Type B pancreatic cell (in vitro differentiated cells): ENCODE data around the gene CELA2A. TPM values are rescaled to one million over a fixed set of nuclear protein-coding genes. Genes with fewer than 3 reads are reported as not detected.
"Not testable (repeated sequence)": the region's sequence is repeated elsewhere in the genome, so short reads cannot be mapped to it uniquely, and the experiment has no call there.

ENCODE experiments used
- DNase-seq: peaks from one replicate; pipeline ENCODE4 v3.0.0; 2021; ENCODE audit warnings: mixed read lengths; ENCODE audit not compliant: unreplicated experiment; ENCODE audit errors: extremely low spot score
- H3K27ac Mint-ChIP-seq: 2 replicates; pipeline ENCODE4 v1.8.0; 2021; ENCODE audit warnings: mild to moderate bottlenecking, mixed read lengths
- H3K27me3 Mint-ChIP-seq: 2 replicates; pipeline ENCODE4 v1.8.0; 2021; ENCODE audit warnings: mixed read lengths
- H3K36me3 Mint-ChIP-seq: 2 replicates; pipeline ENCODE4 v1.8.0; 2021; ENCODE audit warnings: mixed read lengths
- H3K4me1 Mint-ChIP-seq: one replicate; pipeline ENCODE4 v1.8.0; 2021; ENCODE audit warnings: mixed read lengths; ENCODE audit not compliant: unreplicated experiment
- H3K4me3 Mint-ChIP-seq: 2 replicates; pipeline ENCODE4 v1.8.0; 2021; ENCODE audit warnings: mild to moderate bottlenecking, mixed read lengths
- H3K9me3 Mint-ChIP-seq: 2 replicates; pipeline ENCODE4 v1.8.0; 2021; ENCODE audit warnings: mixed read lengths
- CTCF ChIP-seq: fragments of 200-600 bp; sonication (generic); conservative IDR thresholded peaks from 2 replicates; pipeline ENCODE4 v1.5.0; 2021; ENCODE audit warnings: antibody characterized with exemption, mild to moderate bottlenecking
- total RNA-seq: library from RNA; stranded (reverse); gene quantifications from 2 replicates; pipeline ENCODE4 v1.2.1, GENCODE V29; 2021; ENCODE audit warnings: low replicate concordance

Gene CELA2A
- total RNA-seq, 1 donor from 2014 or later, result 3.5 TPM

GRCh38 chr1:15426492-15427279, 29.8 kb upstream of the CELA2A start:
- TF ChIP-seq CTCF, result no peak
- H3K9me3 Mint-ChIP-seq, result no peaks in the 10 kb centered on the region
- H3K27me3 Mint-ChIP-seq, result no peaks in the 10 kb centered on the region
- no peak for DNase-seq
- no peaks in the 10 kb centered on the region for H3K36me3 Mint-ChIP-seq
- no peak overlapping the region for H3K4me3 Mint-ChIP-seq
- peak overlapping the region; percentile 10 for H3K27ac Mint-ChIP-seq
- peaks cover 11% of the 10 kb centered on the region for H3K4me1 Mint-ChIP-seq

- no peak overlapping the region for H3K27ac Mint-ChIP-seq
- H3K9me3 Mint-ChIP-seq, result no peaks in the 10 kb centered on the region
- H3K36me3 Mint-ChIP-seq, result no peaks in the 10 kb centered on the region
- no peak overlapping the region for H3K4me3 Mint-ChIP-seq
- no peak for DNase-seq
- peaks cover 13% of the 10 kb centered on the region for H3K4me1 Mint-ChIP-seq
- TF ChIP-seq CTCF, result no peak
- H3K27me3 Mint-ChIP-seq, result no peaks in the 10 kb centered on the region
Observed at GRCh38 chr1:15427280-15427666, 29.3 kb upstream of the CELA2A start.

GRCh38 chr1:15428252-15428651, 28.3 kb upstream of the CELA2A start:
- not testable (repeated sequence) for DNase-seq, H3K27ac Mint-ChIP-seq, H3K27me3 Mint-ChIP-seq, H3K36me3 Mint-ChIP-seq, H3K4me3 Mint-ChIP-seq, H3K9me3 Mint-ChIP-seq
- peaks cover 15% of the 10 kb centered on the region for H3K4me1 Mint-ChIP-seq

DNA sequence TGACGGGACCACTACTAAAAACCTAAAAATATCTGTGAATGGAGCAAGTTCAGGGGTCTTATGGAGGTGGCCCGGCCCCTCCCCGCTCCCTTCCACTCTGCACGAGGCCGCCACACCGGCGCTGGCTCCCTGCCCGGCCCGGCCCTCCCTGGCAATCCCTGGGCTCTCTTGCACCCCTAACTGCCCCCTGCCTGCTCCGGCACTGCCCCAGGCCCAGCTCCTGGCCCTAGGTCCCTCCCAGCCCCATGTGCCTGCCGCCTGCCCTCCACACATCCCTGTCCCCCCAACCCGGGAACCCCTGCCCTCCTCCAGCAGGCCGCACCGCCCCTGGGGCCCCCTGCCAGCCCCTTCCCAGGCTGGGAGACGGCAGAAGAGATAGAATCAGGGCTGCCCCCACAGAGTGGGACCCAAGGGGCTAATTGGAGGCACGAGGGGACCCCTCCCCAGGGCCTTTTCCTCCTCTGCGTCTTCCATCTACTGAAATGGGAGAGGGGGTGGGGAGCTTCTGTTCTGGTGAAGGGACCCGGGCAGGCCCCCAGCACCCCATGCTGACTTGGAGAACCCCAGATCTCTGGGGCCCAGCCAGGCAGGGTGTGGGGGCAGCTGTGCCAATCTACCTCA, 27.6 kb upstream of the CELA2A start:
- no peak for TF ChIP-seq CTCF
- H3K4me1 Mint-ChIP-seq, result peaks cover 15% of the 10 kb centered on the region
- no peaks in the 10 kb centered on the region for H3K36me3 Mint-ChIP-seq
- no peak overlapping the region for H3K27ac Mint-ChIP-seq
- no peak overlapping the region for H3K4me3 Mint-ChIP-seq
- H3K27me3 Mint-ChIP-seq, result no peaks in the 10 kb centered on the region
- H3K9me3 Mint-ChIP-seq, result no peaks in the 10 kb centered on the region
- no peak for DNase-seq

DNA sequence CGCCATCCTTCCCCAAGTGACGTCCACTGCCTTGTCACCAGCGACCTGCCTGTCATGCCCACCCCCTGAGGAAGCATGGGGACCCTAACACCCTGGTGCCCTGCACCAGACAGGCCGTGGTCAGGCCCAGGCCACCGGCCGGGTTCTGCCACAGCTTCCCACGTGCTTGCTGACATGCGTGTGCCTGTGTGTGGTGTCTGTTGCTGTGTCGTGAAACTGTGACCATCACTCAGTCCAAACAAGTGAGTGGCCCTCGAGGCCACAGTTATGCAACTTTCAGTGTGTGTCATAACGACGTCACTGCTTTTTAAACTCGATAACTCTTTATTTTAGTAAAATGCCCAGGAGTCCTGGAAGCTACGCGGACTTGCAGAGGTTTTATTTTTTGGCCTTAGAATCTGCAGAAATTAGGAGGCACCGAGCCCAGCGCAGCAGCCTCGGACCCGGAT, 26.8 kb upstream of the CELA2A start:
- no peak for DNase-seq
- Mint-ChIP-seq H3K36me3 (no peaks in the 10 kb centered on the region), H3K4me1 (peaks cover 12% of the 10 kb centered on the region), H3K27me3 (no peaks in the 10 kb centered on the region), H3K4me3 (no peak overlapping the region), H3K9me3 (no peaks in the 10 kb centered on the region), H3K27ac (no peak overlapping the region)
- no peak for TF ChIP-seq CTCF
